IPS-18c (cell line): ENCODE data around the gene PRSS12.
A peak's percentile ranks its signal among the peaks of the same experiment; 100 is the strongest.
"Not testable (repeated sequence)": the region's sequence is repeated elsewhere in the genome, so short reads cannot be mapped to it uniquely, and the experiment has no call there.

ENCODE experiments used
- H3K4me3 ChIP-seq: 2 replicates; pipeline ENCODE4 v1.7.0; 2013; ENCODE audit warnings: low read depth, mild to moderate bottlenecking, low read length, moderate library complexity; ENCODE audit not compliant: insufficient read depth
- H3K9me3 ChIP-seq: one replicate; pipeline ENCODE4 v1.6.1; 2013; ENCODE audit warnings: mild to moderate bottlenecking, low read length, moderate library complexity; ENCODE audit not compliant: control insufficient read depth, insufficient read depth

The PRSS12 gene

GRCh38 chr4:118271788-118272187 lies 81.0 kb downstream of the PRSS12 start:
- Histone ChIP-seq H3K4me3 (no peak overlapping the region), H3K9me3 (no peaks in the 10 kb centered on the region)

DNA sequence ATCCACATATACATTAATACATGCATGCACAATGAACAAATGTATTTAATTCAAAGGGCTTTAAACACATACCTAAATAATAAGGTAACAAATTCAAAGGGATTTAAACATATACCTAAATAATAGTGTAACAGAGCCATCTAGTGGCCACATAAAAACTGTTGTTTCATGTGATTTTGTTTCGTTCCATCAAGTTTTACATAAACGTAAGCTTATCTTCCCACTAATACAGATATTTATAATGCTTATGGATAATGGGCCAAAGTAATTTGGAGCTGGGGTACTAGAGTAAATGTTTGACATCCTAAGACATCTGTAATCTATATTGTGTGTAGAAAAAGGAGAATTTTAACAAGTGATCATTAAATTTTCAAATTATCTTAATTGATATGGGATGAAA lies 82.3 kb downstream of the PRSS12 start:
- Histone ChIP-seq H3K9me3 (no peaks in the 10 kb centered on the region), H3K4me3 (no peak overlapping the region)

GRCh38 chr4:118268780-118269179 lies 84.0 kb downstream of the PRSS12 start:
- Histone ChIP-seq H3K4me3 (no peak overlapping the region), H3K9me3 (no peaks in the 10 kb centered on the region)

DNA sequence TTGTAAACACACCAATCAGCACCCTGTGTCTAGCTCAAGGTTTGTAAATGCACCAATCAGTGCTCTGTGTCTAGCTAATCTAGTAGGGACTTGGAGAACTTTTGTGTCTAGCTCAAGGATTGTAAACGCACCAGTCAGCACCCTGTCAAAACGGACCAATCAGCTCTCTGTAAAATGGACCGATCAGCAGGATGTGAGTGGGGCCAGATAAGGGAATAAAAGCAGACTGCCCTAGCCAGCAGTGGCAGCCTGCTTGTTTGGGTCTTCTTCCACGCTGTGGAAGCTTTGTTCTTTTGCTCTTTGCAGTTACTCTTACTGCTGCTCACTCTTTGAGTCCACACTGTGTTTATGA lies 86.7 kb downstream of the PRSS12 start:
- H3K9me3 ChIP-seq, H3K4me3 ChIP-seq: not testable (repeated sequence)

DNA sequence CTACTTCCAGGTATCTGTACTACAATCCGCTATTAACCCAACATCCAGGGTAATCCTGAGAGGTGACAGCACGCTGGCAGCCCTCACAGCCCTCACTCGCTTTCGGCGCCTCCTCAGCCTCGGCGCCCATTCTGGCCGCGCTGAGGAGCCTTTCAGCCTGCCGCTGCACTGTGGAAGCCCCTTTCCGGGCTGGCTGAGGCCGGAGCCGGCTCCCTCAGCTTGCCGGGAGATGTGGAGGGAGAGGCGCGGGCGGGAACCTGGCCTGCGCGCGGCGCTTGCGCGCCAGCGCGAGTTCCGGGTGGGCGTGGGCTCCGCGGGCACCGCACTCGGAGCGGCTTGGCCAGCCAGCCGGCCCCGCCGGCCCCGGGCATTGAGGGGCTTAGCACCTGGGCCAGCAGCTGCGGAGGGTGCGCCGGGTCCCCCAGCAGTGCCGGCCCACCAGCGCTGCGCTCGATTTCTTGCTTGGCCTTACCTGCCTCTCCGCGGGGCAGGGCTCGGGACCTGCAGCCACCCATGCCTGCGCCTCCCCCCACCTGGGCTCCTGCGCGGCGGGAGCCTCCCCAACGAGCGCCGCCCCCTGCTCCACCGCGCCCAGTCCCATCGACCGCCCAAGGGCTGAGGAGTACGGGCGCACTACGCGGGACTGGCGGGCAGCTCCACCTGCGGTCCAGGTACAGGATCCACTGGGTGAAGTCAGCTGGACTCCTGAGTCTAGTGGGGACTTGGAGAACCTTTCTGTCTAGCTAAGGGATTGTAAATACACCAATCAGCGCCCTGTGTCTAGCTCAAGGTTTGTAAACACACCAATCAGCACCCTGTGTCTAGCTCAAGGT lies 87.3 kb downstream of the PRSS12 start:
- Histone ChIP-seq H3K4me3 (peak overlapping the region; percentile 40; the same call in 1 of the 2 replicates), H3K9me3 (no peaks in the 10 kb centered on the region)

GRCh38 chr4:118264096-118264495 lies 88.7 kb downstream of the PRSS12 start:
- H3K4me3 ChIP-seq, result no peak overlapping the region
- no peaks in the 10 kb centered on the region for H3K9me3 ChIP-seq

GRCh38 chr4:118260309-118260708 lies 92.5 kb downstream of the PRSS12 start:
- Histone ChIP-seq H3K9me3 (no peaks in the 10 kb centered on the region), H3K4me3 (no peak overlapping the region)

DNA sequence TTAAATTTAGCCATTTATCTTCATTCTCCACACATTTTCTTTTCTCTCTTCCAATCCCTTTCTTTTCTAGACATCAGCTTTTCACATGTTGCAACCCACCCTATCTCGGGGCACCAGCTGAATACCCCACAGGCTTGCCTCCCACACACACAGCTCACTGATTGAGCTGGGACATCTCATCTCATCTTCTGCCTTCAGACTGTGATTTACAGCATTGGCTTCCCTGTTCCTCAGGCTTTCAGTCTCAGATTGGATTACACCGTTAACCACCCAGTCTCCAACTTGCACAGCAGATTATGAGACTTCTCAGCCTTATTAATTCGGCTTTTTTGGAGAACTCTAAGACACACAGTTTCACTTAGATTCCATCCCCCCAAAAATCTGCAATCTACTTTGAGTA lies 93.7 kb downstream of the PRSS12 start:
- H3K9me3 ChIP-seq, result no peaks in the 10 kb centered on the region
- no peak overlapping the region for H3K4me3 ChIP-seq

GRCh38 chr4:118254368-118254767 lies 98.4 kb downstream of the PRSS12 start:
- H3K9me3 ChIP-seq, result no peaks in the 10 kb centered on the region
- H3K4me3 ChIP-seq, result no peak overlapping the region

DNA sequence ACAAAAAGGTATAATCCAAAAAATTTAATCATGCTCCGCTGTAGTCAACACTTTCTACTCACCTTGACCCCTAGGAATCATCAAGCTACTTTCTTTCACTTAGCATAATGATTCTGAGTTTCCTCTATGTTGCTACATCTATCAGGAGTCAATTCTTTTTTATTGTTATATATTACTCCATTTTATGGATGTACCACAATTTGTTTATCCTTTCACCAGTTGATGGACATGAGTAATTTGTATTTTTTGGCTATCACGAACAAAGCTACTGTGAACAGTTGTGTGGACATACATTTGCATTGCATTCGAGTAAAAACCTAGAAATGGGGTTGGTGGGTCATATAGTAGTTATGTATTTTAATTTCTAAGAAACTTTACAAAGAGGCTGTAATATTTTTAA lies 102.9 kb downstream of the PRSS12 start:
- H3K4me3 ChIP-seq, result no peak overlapping the region
- H3K9me3 ChIP-seq, result no peaks in the 10 kb centered on the region

DNA sequence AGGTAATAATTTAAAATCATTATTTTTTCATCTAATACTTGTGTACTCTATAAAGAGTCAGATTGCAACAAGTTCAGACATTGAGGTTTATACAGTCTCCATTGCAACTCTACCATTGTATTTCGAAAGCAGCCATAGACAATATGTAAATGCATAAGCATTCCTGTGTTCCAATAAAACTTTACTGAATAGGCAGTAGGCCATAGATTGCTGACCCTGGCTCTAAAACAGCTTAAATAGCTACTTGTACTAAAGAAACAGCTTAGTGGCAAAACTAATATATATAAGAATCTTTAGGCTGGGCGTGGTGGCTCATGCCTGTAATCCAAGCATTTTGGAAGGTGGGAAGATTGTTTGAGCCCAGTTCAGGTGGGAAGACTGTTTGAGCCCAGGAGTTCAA lies 115.3 kb downstream of the PRSS12 start:
- H3K4me3 ChIP-seq, result no peak overlapping the region
- no peaks in the 10 kb centered on the region for H3K9me3 ChIP-seq

- Histone ChIP-seq H3K4me3 (no peak overlapping the region), H3K9me3 (no peaks in the 10 kb centered on the region)
Observed at GRCh38 chr4:118235566-118236120, 117.2 kb downstream of the PRSS12 start.
